ENCODE data around the gene ADK.

ADK gene

DNA sequence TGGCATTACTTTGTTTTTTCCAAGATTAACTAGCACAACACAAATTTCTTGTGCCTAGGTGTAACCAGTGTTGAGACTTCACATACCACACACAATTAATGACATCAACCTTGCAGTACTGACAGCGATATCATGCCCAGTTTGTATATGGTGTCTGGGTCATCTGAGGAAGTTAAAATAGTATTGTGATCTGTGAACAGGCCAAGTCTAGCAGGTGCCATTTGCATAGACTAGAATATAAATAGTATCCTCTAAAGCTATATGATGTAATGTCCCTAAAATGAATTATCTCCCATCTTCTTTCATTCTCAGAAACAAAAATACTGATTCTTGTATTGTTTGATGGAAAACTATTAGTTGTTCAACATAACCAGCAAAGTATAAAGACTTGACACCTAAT is 499.6 kb downstream of the ADK start:
- no peaks in the 10 kb centered on the region for H3K9me3 ChIP-seq (ENCODE audit: insufficient read depth, low read depth, low read length)
- H3K4me1 ChIP-seq (ENCODE audit: insufficient read depth, low read length, poor library complexity, severe bottlenecking) = peaks cover 12% of the 10 kb centered on the region
- no peak for TF ChIP-seq EZH2phosphoT487 (IDR thresholded peaks at IDR 0.05; ENCODE audit: borderline replicate concordance)
- TF ChIP-seq CTCF (conservative IDR thresholded peaks at IDR 0.05; ENCODE audit: low read length) = no peak
- no peaks in the 10 kb centered on the region for H3K79me2 ChIP-seq (ENCODE audit: insufficient read depth, low read length)
- H4K20me1 ChIP-seq (ENCODE audit: insufficient read depth, low read length, poor library complexity, severe bottlenecking) = no peaks in the 10 kb centered on the region
- H3K9me2 ChIP-seq (replicated peaks; ENCODE audit: low read depth, low read length) = no peaks in the 10 kb centered on the region
- H3K4me3 ChIP-seq (ENCODE audit: low read length, poor library complexity, severe bottlenecking) = no peak overlapping the region
- H3K36me3 ChIP-seq (ENCODE audit: insufficient read depth, low read length) = no peaks in the 10 kb centered on the region
- no peak overlapping the region for H2AFZ ChIP-seq (ENCODE audit: low read length)
- no peaks in the 10 kb centered on the region for H3K27me3 ChIP-seq (ENCODE audit: insufficient read depth, low read length, poor library complexity, severe bottlenecking)
- no peak overlapping the region for H3K4me2 ChIP-seq (ENCODE audit: low read depth, low read length, poor library complexity, severe bottlenecking)
- H3K9ac ChIP-seq (ENCODE audit: low read depth, low read length, poor library complexity, severe bottlenecking) = no peak overlapping the region
- H3F3A ChIP-seq (ENCODE audit: low read depth) = no peaks in the 10 kb centered on the region

DNA sequence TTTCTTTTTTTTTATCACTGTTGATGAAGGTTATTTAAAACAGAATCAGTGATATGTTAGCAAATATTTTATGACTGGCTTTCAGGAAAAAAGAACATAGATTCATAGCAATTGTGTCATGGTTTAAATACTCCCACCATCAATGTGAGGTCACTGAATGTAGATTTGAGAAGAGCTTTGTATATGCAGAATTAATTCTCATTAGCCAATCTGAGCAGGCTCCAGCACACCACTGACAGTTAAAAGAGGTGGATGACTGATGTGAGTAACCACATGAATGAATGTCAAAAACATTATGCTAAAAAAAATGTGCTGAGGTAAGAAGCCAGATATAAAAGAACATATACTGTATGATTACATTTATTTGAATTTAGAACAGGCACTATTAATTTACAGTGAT is 500.5 kb downstream of the ADK start:
- no peak overlapping the region for H3K4me3 ChIP-seq (ENCODE audit: low read length, poor library complexity, severe bottlenecking)
- H3K4me2 ChIP-seq (ENCODE audit: low read depth, low read length, poor library complexity, severe bottlenecking) = no peak overlapping the region
- H3K9ac ChIP-seq (ENCODE audit: low read depth, low read length, poor library complexity, severe bottlenecking) = no peak overlapping the region
- H3K27me3 ChIP-seq (ENCODE audit: insufficient read depth, low read length, poor library complexity, severe bottlenecking) = no peaks in the 10 kb centered on the region
- no peaks in the 10 kb centered on the region for H3K9me2 ChIP-seq (replicated peaks; ENCODE audit: low read depth, low read length)
- no peaks in the 10 kb centered on the region for H3K36me3 ChIP-seq (ENCODE audit: insufficient read depth, low read length)
- H2AFZ ChIP-seq (ENCODE audit: low read length) = no peak overlapping the region
- H4K20me1 ChIP-seq (ENCODE audit: insufficient read depth, low read length, poor library complexity, severe bottlenecking) = no peaks in the 10 kb centered on the region
- H3K4me1 ChIP-seq (ENCODE audit: insufficient read depth, low read length, poor library complexity, severe bottlenecking) = peaks cover 6% of the 10 kb centered on the region
- no peaks in the 10 kb centered on the region for H3F3A ChIP-seq (ENCODE audit: low read depth)
- H3K79me2 ChIP-seq (ENCODE audit: insufficient read depth, low read length) = no peaks in the 10 kb centered on the region
- TF ChIP-seq EZH2phosphoT487 (IDR thresholded peaks at IDR 0.05; ENCODE audit: borderline replicate concordance) (no peak), CTCF (conservative IDR thresholded peaks at IDR 0.05; ENCODE audit: low read length) (no peak)
- H3K9me3 ChIP-seq (ENCODE audit: insufficient read depth, low read depth, low read length) = no peaks in the 10 kb centered on the region

GRCh38 chr10:74652664-74653063 is 501.6 kb downstream of the ADK start:
- Histone ChIP-seq H4K20me1 (ENCODE audit: insufficient read depth, low read length, poor library complexity, severe bottlenecking) (no peaks in the 10 kb centered on the region), H3K4me2 (ENCODE audit: low read depth, low read length, poor library complexity, severe bottlenecking) (no peak overlapping the region), H3K4me3 (ENCODE audit: low read length, poor library complexity, severe bottlenecking) (no peak overlapping the region), H3K9me3 (ENCODE audit: insufficient read depth, low read depth, low read length) (no peaks in the 10 kb centered on the region), H2AFZ (ENCODE audit: low read length) (no peak overlapping the region), H3K9me2 (replicated peaks; ENCODE audit: low read depth, low read length) (no peaks in the 10 kb centered on the region), H3K9ac (ENCODE audit: low read depth, low read length, poor library complexity, severe bottlenecking) (no peak overlapping the region), H3K27me3 (ENCODE audit: insufficient read depth, low read length, poor library complexity, severe bottlenecking) (no peaks in the 10 kb centered on the region), H3F3A (ENCODE audit: low read depth) (no peaks in the 10 kb centered on the region), H3K79me2 (ENCODE audit: insufficient read depth, low read length) (no peaks in the 10 kb centered on the region), H3K4me1 (ENCODE audit: insufficient read depth, low read length, poor library complexity, severe bottlenecking) (peaks cover 3% of the 10 kb centered on the region), H3K36me3 (ENCODE audit: insufficient read depth, low read length) (no peaks in the 10 kb centered on the region)
- no peak for TF ChIP-seq CTCF (conservative IDR thresholded peaks at IDR 0.05; ENCODE audit: low read length)

All from Loucy (cell line).